Stimulated activated CD4-positive, alpha-beta T cell treated with anti-CD3 and anti-CD28 coated beads, Interleukin-2, amount 100 ng/mL, for 48 hours (primary cell): ENCODE data around the gene KRTAP20-2.

ENCODE experiments used
- DNase-seq, 2 donors: peaks; one replicate each; pipeline ENCODE4 v3.0.0-alpha.2; 2020

The KRTAP20-2 gene

DNA sequence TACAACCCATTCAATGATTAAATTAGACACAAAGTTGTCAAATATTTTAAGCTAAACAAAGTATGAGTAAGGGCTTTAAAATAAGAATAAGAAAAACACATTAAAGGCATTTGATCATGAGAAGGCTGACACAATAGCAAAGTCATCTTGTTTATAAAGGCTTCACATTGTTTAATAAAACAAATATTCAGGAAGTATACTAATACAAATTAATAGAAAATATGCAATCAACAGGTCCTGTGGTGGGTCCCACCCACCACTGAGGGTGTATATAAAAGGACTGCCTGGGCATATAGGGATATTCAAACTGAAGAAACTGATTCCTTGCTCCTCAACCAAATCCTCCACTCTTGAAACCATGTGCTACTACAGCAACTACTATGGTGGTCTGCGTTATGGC, at the start of gene KRTAP20-2:
Gene KRTAP20-2 (plus strand): TSS at position 301 of the 400 bp plus-strand sequence. CDS start 58 bp downstream, at position 359.
- DNase-seq = no peak

GRCh38 chr21:30590297-30590696, 44.7 kb upstream of the KRTAP20-2 start, which contains the start of gene KRTAP22-2:
Gene KRTAP22-2 (minus strand): TSS chr21:30590397.
- DNase-seq = no peak

GRCh38 chr21:30592140-30592539, 42.9 kb upstream of the KRTAP20-2 start, which contains the start of gene KRTAP6-3:
Gene KRTAP6-3 (plus strand): TSS chr21:30592440. CDS start chr21:30592446, 6 bp downstream.
- no peak for DNase-seq

- no peak for DNase-seq
These were observed 36.2 kb upstream of the KRTAP20-2 start, which contains the start of gene KRTAP6-2 for GRCh38 chr21:30598802-30599201. Gene KRTAP6-2 (minus strand): TSS chr21:30598902. CDS start chr21:30598874, 28 bp downstream.

DNA sequence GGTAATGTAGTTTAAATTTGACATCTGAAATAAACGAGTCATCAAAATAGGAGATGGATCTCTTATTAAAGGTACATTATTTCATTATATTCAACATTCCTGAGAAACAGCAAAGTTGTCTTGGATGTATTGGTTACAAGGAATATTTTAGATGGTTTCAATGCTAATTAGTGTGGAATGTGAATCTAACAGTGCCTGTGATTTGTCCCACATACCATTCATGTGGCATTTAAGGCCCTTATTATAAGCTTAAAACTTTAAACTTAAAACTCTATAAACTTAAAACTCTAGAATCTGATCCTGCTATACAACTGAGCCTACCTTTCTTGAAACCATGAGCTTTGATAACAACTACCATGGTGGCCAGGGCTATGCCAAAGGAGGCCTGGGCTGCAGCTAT, 34.2 kb upstream of the KRTAP20-2 start, which contains the start of gene KRTAP22-1:
Gene KRTAP22-1 (plus strand): TSS at position 301 of the 400 bp plus-strand sequence.
- no peak for DNase-seq

- no peak for DNase-seq
These were observed 29.0 kb upstream of the KRTAP20-2 start for GRCh38 chr21:30605968-30606367.

DNA sequence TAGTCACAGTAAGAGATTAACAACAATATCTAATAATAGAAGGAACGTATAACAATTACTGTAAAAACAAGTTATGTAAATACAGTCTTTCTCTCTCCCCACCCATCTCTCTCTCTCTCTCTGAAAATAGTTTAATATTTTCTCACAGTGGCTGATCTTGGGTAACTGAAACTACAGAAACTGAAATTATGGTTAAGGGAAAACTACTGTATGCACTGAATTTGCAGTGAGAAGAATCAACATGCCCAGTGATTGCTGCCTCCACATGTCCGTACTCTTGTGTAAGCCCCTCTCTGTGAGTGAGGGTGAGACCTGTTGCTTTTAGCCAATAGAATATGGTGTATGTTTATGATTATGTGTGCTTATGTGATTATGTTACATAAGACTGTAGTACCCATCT, 22.9 kb upstream of the KRTAP20-2 start:
- DNase-seq = no peak

DNA sequence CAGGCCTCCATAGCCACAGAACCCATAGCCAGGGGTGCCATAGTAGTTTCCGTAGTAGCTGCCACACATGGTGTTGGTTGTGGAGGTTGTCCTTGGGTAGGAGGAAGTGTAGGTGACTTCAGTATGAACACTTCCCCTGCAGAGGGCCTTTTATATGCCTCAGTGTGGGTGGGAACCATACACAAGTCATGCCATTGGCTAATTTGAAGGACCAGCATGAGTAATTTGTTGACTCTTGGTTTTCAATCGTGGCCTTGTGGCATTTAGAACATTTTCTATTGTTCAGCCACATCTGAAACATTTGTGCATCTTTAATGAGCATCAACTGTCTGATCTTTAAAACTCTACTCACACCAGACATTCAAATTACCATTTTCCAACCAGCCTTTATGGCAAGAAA, 21.2 kb upstream of the KRTAP20-2 start, which contains the start of gene KRTAP6-1:
Gene KRTAP6-1 (minus strand): TSS at position 95 of the 400 bp plus-strand sequence. CDS start 26 bp downstream, at position 69.
- no peak for DNase-seq

- DNase-seq = no peak
These were observed 19.8 kb upstream of the KRTAP20-2 start for GRCh38 chr21:30615199-30615598.

DNA sequence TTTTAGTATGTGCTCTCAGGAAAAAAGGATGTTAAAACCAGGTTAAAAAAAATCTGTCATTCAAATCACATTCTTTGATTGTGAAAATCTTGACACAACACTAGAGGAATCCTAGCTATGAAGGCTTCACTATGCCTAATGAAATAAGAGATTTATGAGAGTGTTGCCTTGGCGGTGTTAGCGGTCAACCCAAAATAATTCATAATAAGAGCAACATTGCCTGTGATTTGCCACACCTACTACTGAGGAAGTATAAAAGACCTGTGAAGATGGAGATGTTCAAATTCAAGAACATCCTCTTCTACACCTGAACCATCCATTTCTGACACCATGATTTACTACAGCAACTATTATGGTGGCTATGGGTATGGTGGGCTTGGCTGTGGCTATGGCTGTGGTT, 18.9 kb upstream of the KRTAP20-2 start, which contains the start of gene KRTAP20-1:
Gene KRTAP20-1 (plus strand): TSS at position 301 of the 400 bp plus-strand sequence. CDS start 30 bp downstream, at position 331.
- no peak for DNase-seq

GRCh38 chr21:30620080-30620479, 14.9 kb upstream of the KRTAP20-2 start:
- no peak for DNase-seq

- DNase-seq = no peak
These were observed 14.5 kb upstream of the KRTAP20-2 start, which contains the start of gene KRTAP20-4 for GRCh38 chr21:30620522-30620921. Gene KRTAP20-4 (plus strand): TSS chr21:30620627.

DNA sequence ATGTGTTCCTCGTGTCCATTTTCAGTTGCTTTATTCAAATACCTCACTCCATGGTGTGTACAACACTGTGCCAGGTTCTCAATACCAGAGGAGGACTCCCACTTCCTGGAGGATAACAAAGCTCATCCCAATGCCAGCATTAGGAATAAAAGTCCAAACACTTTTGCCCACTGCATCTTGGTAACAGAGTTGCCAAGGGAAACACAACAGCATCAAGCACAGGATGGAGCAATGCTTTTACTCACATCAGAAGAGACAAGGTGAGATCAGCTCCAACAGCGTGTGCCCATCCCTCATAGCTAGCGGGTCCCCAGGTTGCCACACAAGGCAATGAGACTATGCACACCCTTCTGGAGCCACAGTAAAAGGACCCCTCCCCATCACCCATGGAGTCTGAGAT, 11.6 kb upstream of the KRTAP20-2 start:
- DNase-seq = no peak

DNA sequence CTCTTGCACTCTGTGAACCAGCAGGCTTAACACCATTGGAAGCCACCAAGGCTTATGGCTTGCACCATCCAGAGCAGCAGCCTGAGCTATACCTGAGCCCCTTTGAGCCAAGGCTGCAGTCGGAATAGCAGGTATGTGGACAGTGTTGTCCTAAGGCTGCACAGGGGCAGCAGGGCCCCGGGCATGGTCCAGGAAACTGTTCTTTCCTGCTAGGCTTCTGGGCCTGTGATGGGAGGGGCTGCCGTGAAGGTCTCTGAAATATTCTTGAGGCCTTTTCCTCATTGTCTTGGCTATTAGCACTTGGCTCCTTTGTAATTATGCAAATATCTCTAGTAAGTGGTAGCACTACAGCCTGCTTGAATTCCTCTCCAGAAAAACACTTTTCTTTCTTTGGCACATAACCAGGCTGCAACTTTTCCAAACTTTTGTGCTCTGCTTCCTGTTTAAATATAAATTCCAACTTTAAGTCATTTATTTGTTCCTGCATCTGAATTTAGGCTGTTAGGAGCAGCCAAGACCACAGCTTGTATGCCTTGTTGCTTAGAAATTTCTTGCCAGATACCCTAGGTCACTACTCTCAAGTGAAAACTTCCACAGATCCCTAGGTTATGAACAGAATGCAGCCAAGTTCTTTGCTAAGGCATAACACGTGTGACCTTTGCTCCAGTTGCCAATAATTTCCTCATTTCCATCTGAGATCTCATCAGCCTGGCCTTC, 9.4 kb upstream of the KRTAP20-2 start:
- DNase-seq = no peak

DNA sequence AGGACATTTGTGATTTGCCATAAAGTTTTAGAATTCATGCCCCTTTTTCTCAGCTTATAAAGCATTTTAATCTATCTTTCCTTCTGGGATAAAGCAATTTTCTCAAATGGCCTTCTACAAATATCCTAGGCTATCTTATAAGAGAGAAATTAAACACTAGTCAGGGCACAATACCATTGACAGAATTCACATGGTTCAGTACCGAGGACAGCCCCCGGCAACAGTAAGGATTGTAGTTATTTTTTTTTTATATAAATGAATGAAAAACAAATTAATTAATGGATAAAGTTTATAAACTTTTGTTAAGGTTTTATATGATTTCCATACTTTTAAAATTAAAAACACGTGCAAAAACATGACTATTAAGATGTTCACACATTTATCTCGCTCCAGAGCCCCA, 6.9 kb upstream of the KRTAP20-2 start:
- DNase-seq = no peak

- DNase-seq = no peak
These were observed 5.8 kb upstream of the KRTAP20-2 start for GRCh38 chr21:30629200-30629599.

- no peak for DNase-seq
These were observed 3.7 kb downstream of the KRTAP20-2 start for GRCh38 chr21:30638686-30639085.

DNA sequence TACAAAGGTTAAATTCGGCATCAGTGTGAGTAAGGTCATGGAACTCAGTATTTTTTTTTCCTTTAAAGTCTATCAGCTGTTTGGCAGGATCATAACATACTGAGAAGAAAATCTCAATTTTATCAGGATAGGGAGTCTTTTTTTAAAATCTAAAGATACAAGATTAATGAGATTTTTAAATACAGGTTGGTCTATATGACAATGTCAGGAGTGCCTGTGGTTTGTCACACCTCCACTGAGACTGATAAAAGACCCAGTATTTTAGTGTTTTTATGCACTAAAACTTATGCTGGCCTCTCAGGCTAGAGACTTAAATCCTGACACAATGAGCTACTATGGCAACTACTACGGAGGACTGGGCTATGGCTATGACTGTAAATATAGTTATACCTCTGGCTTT, 7.6 kb downstream of the KRTAP20-2 start, which contains the start of gene KRTAP20-3:
Gene KRTAP20-3 (plus strand): TSS at position 301 of the 400 bp plus-strand sequence.
- DNase-seq = no peak

GRCh38 chr21:30646904-30647414, 12.0 kb downstream of the KRTAP20-2 start:
- no peak for DNase-seq

DNA sequence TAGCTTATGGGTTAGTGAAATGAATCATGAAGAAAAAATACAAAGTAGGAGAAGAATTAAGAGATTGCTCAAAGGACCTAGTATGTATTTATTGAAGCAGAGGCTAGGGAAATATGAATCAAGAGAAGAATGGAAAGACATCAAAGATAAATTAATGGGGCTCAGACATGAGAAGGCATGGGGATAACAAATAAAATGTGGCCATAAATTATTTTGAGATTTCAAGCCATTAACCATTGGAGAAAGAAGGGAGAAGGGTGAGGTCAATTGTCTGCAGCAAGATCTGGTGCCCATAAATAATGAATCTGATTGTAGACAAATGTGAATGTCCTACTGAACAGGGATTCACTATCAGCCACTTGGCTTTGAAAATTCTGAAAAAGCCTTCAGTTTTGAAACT, 17.9 kb downstream of the KRTAP20-2 start:
- DNase-seq = no peak

DNA sequence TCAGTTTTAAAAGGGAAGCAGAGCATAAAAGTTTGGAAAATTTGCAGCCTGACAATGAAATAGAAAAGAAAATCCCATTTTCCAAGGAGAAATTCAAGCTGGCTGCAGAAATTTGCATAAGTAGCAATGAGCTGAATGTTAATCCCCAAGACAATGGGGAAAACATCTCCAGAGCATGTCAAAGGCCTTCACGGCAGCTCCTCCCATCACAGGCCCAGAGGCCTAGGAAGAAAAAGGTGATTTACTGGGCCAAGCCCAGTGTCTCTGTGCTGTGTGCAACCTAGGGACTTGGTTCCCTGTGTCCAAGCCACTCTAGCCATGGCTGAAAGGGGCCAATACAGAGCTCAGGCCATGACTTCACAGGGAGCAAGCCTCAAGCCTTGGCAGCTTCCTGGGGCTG, 33.8 kb downstream of the KRTAP20-2 start:
- no peak for DNase-seq

GRCh38 chr21:30672985-30673650, 38.1 kb downstream of the KRTAP20-2 start:
- DNase-seq = no peak

- no peak for DNase-seq
These were observed 39.3 kb downstream of the KRTAP20-2 start for GRCh38 chr21:30674312-30674711.
